Hepatocyte (in vitro differentiated cells): ENCODE results near the gene RAB29. TPM values are rescaled to one million over a fixed set of nuclear protein-coding genes. Genes with fewer than 3 reads are reported as not detected.
"Not testable (repeated sequence)": the region's sequence is repeated elsewhere in the genome, so short reads cannot be mapped to it uniquely, and the experiment has no call there.

ENCODE experiments used
- DNase-seq: peaks from one replicate; pipeline ENCODE4 v3.0.0-alpha.2; 2016; ENCODE audit warnings: low spot score
- H2AFZ ChIP-seq: fragments of 200-600 bp; sonication (generic); 2 replicates; pipeline ENCODE4 v1.6.0; 2016; ENCODE audit warnings: antibody characterized with exemption, mild to moderate bottlenecking
- H3K27ac ChIP-seq: fragments of 200-600 bp; sonication (generic); 2 replicates; pipeline ENCODE4 v1.5.1; 2016; ENCODE audit warnings: mild to moderate bottlenecking
- H3K27me3 ChIP-seq: fragments of 200-600 bp; sonication (generic); 2 replicates; pipeline ENCODE4 v1.6.1; 2016
- H3K36me3 ChIP-seq: fragments of 200-600 bp; sonication (generic); replicated peaks from 2 replicates; pipeline ENCODE4 v1.5.1; 2016; ENCODE audit warnings: low read depth; ENCODE audit not compliant: insufficient read depth
- H3K4me1 ChIP-seq: fragments of 200-600 bp; sonication (generic); 2 replicates; pipeline ENCODE4 v1.5.1; 2016; ENCODE audit warnings: mild to moderate bottlenecking, moderate library complexity; ENCODE audit not compliant: insufficient read depth
- H3K4me2 ChIP-seq: fragments of 200-600 bp; sonication (generic); 2 replicates; pipeline ENCODE4 v1.6.0; 2016
- H3K4me3 ChIP-seq: fragments of 200-600 bp; sonication (generic); 2 replicates; pipeline ENCODE4 v1.5.1; 2016; ENCODE audit warnings: mild to moderate bottlenecking
- H3K79me2 ChIP-seq: fragments of 200-600 bp; sonication (generic); 2 replicates; pipeline ENCODE4 v1.6.0; 2017; ENCODE audit warnings: mild to moderate bottlenecking
- H3K9me2 ChIP-seq: fragments of 200-600 bp; sonication (generic); replicated peaks from 2 replicates; pipeline ENCODE4 v1.6.0; 2017; ENCODE audit warnings: mild to moderate bottlenecking; ENCODE audit not compliant: insufficient read depth
- H3K9me3 ChIP-seq: fragments of 200-600 bp; sonication (generic); 2 replicates; pipeline ENCODE4 v1.5.1; 2016; ENCODE audit warnings: low read depth, mild to moderate bottlenecking
- H4K20me1 ChIP-seq: fragments of 200-600 bp; sonication (generic); 2 replicates; pipeline ENCODE4 v1.6.0; 2016; ENCODE audit warnings: mild to moderate bottlenecking; ENCODE audit not compliant: insufficient read depth, poor library complexity, severe bottlenecking
- EZH2 ChIP-seq: fragments of 200-600 bp; sonication (generic); IDR thresholded peaks from 2 replicates; pipeline ENCODE4 v1.6.1; 2016; ENCODE audit warnings: antibody characterized with exemption, mild to moderate bottlenecking, borderline replicate concordance
- EZH2phosphoT487 ChIP-seq: fragments of 200-600 bp; sonication (generic); IDR thresholded peaks from one replicate; pipeline ENCODE4 v1.6.1; 2018; ENCODE audit warnings: antibody characterized with exemption, mild to moderate bottlenecking, low read depth, moderate library complexity; ENCODE audit not compliant: unreplicated experiment, severe bottlenecking
- WGBS: methylation state at CpG from one replicate; pipeline ENCODE4 v1.1.6; 2016; ENCODE audit warnings: low lambda C conversion rate; ENCODE audit errors: missing lambda C conversion rate; 5-methylcytosine and 5-hydroxymethylcytosine counted together
- polyA plus RNA-seq: library from polyadenylated mRNA; unstranded; fragments of >200 nt; fragmentation: Nextera tagmentation; extraction: Ambion mirVana; gene quantifications from 2 replicates; pipeline ENCODE4 v1.2.1, GENCODE V29; 2016
- small RNA-seq: library from RNA; depleted of rRNA; stranded (forward); fragments of <200 nt; gene quantifications from one replicate; pipeline ENCODE3, GENCODE V24; 2014
- total RNA-seq: library from RNA; depleted of rRNA; stranded (reverse); fragments of >200 nt; gene quantifications from 2 replicates; pipeline ENCODE4 v1.2.3, GENCODE V29; 2014
- TF ChIP-seq, protein P1 (sequence below): fragments of 200-600 bp; sonication (generic); IDR thresholded peaks from 2 replicates; pipeline ENCODE4 v1.5.1; 2016; ENCODE audit warnings: antibody characterized with exemption, mild to moderate bottlenecking; ENCODE audit not compliant: poor library complexity

The RAB29 gene
- total and polyA plus RNA-seq, 2 experiments from 2014 or later, result 33.3 to 47.5 TPM

DNA sequence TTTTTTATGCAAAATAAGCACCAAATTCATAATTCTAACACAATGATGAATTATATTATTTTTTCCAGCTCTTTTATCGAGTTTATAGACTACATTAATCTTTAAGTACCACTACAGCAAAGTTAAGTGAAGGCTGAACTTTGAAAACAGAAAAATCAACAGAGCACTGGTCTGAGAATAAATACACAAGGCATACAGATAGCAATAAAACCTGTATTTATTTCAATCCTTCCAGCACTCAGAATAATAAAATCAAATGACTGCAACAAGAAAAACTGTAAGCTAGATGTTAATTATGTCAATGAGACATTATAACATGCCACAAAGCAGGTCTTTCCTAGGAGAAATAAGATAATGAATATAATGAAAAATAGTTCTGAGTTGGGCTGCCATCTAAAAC, 49.8 kb downstream of the RAB29 start:
- DNase-seq, result no peak
- Histone ChIP-seq H3K36me3 (no peaks in the 10 kb centered on the region), H2AFZ (no peak overlapping the region), H3K9me3 (no peaks in the 10 kb centered on the region), H3K4me3 (no peak overlapping the region), H3K4me1 (no peaks in the 10 kb centered on the region), H3K27me3 (no peaks in the 10 kb centered on the region), H3K79me2 (peaks cover 90% of the 10 kb centered on the region), H3K4me2 (no peak overlapping the region), H3K27ac (no peak overlapping the region), H3K9me2 (no peaks in the 10 kb centered on the region), H4K20me1 (peaks cover 17% of the 10 kb centered on the region)
- TF ChIP-seq EZH2phosphoT487 (no peak), EZH2 (no peak)
- TF ChIP-seq, protein P1, sequence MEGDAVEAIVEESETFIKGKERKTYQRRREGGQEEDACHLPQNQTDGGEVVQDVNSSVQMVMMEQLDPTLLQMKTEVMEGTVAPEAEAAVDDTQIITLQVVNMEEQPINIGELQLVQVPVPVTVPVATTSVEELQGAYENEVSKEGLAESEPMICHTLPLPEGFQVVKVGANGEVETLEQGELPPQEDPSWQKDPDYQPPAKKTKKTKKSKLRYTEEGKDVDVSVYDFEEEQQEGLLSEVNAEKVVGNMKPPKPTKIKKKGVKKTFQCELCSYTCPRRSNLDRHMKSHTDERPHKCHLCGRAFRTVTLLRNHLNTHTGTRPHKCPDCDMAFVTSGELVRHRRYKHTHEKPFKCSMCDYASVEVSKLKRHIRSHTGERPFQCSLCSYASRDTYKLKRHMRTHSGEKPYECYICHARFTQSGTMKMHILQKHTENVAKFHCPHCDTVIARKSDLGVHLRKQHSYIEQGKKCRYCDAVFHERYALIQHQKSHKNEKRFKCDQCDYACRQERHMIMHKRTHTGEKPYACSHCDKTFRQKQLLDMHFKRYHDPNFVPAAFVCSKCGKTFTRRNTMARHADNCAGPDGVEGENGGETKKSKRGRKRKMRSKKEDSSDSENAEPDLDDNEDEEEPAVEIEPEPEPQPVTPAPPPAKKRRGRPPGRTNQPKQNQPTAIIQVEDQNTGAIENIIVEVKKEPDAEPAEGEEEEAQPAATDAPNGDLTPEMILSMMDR, result no peak
- WGBS, result 88% methylated on average over 1 of the region's 1 CpG

DNA sequence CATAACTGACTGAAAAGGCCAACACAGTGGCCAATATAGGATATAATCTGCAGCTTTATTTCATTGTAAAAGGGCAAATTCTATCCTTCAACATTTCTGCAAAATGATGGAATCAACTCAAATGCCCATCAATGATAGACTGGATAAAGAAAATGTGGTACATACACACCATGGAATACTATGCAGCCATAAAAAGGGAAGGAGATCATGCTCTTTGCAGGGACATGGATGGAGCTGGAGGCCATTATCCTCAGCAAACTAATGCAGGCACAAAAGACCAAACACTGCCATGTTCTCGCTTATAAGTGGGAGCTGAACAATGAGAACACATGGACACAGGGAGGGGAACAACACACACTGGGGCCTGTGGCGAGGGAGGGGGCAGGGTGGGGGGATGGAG, 54.5 kb downstream of the RAB29 start:
- not testable (repeated sequence) for H3K36me3 ChIP-seq, H3K9me2 ChIP-seq, H3K4me1 ChIP-seq, H2AFZ ChIP-seq, H3K27me3 ChIP-seq, H3K4me3 ChIP-seq, H3K9me3 ChIP-seq, H3K4me2 ChIP-seq, DNase-seq, H3K27ac ChIP-seq, H4K20me1 ChIP-seq
- WGBS, result 97% methylated on average over 2 of the region's 2 CpGs
- peaks cover 46% of the 10 kb centered on the region for H3K79me2 ChIP-seq

DNA sequence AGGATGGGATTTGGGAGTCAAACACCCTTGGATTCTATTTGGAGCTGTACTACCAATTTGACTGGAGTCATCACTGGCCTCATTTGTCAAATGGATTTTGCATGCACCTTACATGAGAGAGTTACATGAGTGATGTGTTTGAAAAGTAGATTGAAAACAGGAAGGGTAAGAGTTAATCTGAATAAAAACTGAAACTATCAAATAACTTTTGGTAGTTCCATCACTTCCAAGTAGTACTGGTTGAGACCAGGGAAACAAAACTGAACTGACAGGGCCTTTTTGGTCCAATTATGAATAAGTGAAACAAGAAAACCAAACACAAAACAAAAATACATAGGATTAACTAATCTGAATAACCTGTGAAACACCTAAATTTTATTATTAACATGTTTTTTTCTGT, 55.5 kb downstream of the RAB29 start:
- peaks cover 3% of the 10 kb centered on the region for H3K4me1 ChIP-seq
- H3K27me3 ChIP-seq, result no peaks in the 10 kb centered on the region
- TF ChIP-seq, protein P1, result no peak
- no peak for TF ChIP-seq EZH2phosphoT487
- TF ChIP-seq EZH2, result no peak
- H3K4me2 ChIP-seq, result no peak overlapping the region
- H3K36me3 ChIP-seq, result no peaks in the 10 kb centered on the region
- no peak for DNase-seq
- no peaks in the 10 kb centered on the region for H3K9me2 ChIP-seq
- no peaks in the 10 kb centered on the region for H4K20me1 ChIP-seq
- no peak overlapping the region for H3K4me3 ChIP-seq
- H3K9me3 ChIP-seq, result no peaks in the 10 kb centered on the region
- H3K27ac ChIP-seq, result no peak overlapping the region
- H3K79me2 ChIP-seq, result peaks cover 37% of the 10 kb centered on the region
- H2AFZ ChIP-seq, result no peak overlapping the region

DNA sequence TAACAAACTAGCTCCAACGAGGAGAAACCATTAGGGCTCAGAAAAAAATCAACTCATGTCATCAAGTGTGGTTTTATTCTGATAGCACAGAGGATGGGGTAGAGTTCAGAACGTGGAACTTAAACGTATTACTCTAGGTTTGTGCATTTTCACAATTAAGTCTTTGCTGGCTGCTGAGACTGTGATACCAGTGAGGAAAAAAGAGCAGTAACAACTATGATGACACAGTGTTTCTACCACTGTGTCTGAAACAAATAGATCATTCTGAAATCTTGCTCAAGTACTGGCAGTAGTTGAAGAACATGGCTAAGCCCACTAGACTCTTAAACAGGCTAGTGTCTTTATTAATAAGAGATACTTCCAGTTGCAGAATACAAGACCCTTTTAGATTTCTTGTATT, 56.3 kb downstream of the RAB29 start:
- Histone ChIP-seq H3K4me2 (no peak overlapping the region), H2AFZ (no peak overlapping the region), H3K9me2 (no peaks in the 10 kb centered on the region), H3K27me3 (no peaks in the 10 kb centered on the region), H3K36me3 (no peaks in the 10 kb centered on the region), H3K4me3 (no peak overlapping the region), H3K27ac (no peak overlapping the region), H3K4me1 (peaks cover 9% of the 10 kb centered on the region), H3K9me3 (no peaks in the 10 kb centered on the region), H4K20me1 (no peaks in the 10 kb centered on the region), H3K79me2 (peaks cover 29% of the 10 kb centered on the region)
- no peak for TF ChIP-seq EZH2phosphoT487
- TF ChIP-seq, protein P1, result no peak
- no peak for TF ChIP-seq EZH2
- no peak for DNase-seq
- WGBS, result 85% methylated on average over 3 of the region's 3 CpGs

Small RNA genes lying within 50 kb of the gene (small RNA-seq; reads per million reads assigned to genes)
- gene RF00139, result not detected

Other genes with a start within 250 kb of the RAB29 start
- 16.0 and 19.1 TPM in 2 replicates for gene ELK4, start 143.5 kb downstream of the RAB29 start, total RNA-seq
- gene ELK4, start 143.5 kb downstream of the RAB29 start, polyA plus RNA-seq, result 4.7 and 6.1 TPM in 2 replicates
- 10.0 and 12.2 TPM in 2 replicates for gene SLC45A3, start 95.0 kb downstream of the RAB29 start, total RNA-seq
- 4.6 and 4.8 TPM in 2 replicates for gene SLC45A3, start 95.0 kb downstream of the RAB29 start, polyA plus RNA-seq
- gene NUCKS1, start 25.3 kb downstream of the RAB29 start, total RNA-seq, result 135 and 143 TPM in 2 replicates
- 24.7 and 28.4 TPM in 2 replicates for gene NUCKS1, start 25.3 kb downstream of the RAB29 start, polyA plus RNA-seq
- gene SLC41A1, start 37.7 kb upstream of the RAB29 start, total RNA-seq, result 10.4 and 16.8 TPM in 2 replicates
- 13.8 and 15.3 TPM in 2 replicates for gene SLC41A1, start 37.7 kb upstream of the RAB29 start, polyA plus RNA-seq
- gene PM20D1, start 74.7 kb upstream of the RAB29 start, total RNA-seq, result not detected in 2 replicates
- 0.07 and 0.08 TPM in 2 replicates for gene PM20D1, start 74.7 kb upstream of the RAB29 start, polyA plus RNA-seq
- gene SLC26A9, start 168.0 kb upstream of the RAB29 start, total RNA-seq, result 0.13 and 0.44 TPM in 2 replicates
- gene SLC26A9, start 168.0 kb upstream of the RAB29 start, polyA plus RNA-seq, result 0.63 and 2.4 TPM in 2 replicates
- gene RAB7B, start 227.9 kb upstream of the RAB29 start, total RNA-seq, result 3.9 and 4.5 TPM in 2 replicates
- 16.6 and 22.6 TPM in 2 replicates for gene RAB7B, start 227.9 kb upstream of the RAB29 start, polyA plus RNA-seq
- 65.9 and 66.4 TPM in 2 replicates for gene CTSE, start 248.4 kb upstream of the RAB29 start, total RNA-seq
- 66.7 and 86.0 TPM in 2 replicates for gene CTSE, start 248.4 kb upstream of the RAB29 start, polyA plus RNA-seq